ENCODE results near the gene CACNA1E.

CACNA1E gene

DNA sequence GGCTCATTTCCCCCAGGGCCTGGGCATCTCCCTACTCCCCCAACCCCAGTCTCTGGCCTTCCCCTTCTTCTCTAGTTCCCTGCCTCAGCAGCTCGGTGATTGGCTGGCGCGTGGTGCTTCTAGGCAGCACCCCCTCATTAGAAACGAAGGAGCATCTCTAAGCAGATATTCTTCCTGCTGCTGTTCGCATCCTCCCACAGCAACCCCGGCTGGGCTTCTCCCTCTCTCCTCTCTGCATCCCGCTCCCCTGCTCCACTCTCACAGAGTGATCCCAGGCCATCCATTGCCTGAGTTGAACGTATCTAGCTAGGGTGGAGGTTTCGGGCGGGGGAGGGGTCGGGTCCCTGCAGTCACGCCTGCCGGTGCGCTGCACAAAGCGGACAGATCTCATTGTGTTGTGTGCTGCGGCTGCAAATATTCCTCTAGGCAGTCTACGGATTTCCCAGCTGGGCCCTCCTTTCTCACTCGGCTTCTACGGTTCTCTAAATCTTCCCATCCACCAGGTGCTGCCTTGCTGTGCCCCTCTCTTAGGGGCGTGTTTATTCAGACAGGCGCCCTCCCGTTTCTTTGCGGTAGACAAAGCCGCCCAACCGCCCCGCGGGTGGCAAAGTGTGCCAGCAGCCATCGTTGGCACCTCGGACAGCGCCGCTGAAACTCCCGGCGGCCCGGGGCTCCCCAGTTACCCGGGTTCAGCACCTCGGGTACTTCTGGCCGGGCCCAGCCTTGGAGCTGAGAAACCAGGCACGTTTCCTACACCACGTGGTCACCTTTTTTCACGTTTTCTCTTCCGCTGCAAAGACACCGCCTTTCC is 2.2 kb downstream of the CACNA1E start:
- no peak for DNase-seq

DNA sequence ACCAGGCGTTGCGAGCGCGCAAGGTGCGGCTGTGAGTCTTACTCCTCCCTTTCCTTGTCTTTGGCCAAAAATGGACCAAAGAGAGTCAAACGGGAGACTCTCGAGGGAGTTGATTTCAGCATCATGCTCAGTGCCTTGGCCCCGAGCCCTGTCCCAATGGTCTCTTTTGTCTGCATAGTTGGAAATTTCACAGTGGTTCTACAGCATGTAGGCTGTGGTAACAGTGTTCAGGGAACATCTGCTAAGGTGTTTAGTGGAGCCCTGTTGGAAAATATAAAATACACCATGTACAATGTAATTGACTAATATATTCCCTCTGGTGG is 2.7 kb downstream of the CACNA1E start:
- no peak for DNase-seq

DNA sequence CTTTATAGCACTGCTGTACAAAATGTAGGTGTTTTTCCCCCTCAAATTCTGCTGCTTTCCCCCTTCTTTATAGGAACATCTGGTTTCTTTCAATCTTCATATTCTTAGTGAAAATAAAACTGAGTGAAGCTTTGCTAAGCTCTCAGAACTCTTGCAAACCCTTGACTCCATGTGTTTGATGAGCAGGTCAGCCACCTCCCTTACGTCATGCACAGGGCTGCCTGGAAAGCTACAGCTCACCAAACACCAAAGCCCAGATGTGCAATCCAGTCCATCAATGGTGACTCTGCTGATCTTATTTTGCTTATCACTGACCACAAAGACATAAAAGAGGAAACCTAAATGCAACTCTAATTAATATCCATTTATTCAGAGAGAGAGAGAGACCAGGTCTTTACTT is 5.5 kb downstream of the CACNA1E start:
- no peak for DNase-seq

DNA sequence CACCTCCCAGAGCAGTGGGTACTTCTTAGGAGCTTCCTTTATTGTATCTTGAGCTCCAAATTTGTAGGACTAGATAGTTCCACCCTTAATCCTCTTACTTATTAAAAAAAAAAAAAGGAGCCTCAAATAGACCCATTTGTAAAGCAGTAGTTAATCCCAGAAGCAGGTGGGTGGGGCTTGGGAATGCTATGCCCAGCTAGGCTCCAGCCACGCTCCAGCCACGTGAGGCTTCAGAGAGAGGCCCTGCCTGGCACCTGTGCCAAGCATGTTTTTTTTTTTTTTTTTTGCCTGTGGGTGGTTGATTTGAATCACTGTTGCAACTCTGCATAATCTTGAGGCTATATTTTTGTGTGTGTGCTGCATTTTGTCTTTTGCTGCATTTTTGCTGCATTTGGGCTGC is 7.0 kb downstream of the CACNA1E start:
- DNase-seq, result no peak

DNA sequence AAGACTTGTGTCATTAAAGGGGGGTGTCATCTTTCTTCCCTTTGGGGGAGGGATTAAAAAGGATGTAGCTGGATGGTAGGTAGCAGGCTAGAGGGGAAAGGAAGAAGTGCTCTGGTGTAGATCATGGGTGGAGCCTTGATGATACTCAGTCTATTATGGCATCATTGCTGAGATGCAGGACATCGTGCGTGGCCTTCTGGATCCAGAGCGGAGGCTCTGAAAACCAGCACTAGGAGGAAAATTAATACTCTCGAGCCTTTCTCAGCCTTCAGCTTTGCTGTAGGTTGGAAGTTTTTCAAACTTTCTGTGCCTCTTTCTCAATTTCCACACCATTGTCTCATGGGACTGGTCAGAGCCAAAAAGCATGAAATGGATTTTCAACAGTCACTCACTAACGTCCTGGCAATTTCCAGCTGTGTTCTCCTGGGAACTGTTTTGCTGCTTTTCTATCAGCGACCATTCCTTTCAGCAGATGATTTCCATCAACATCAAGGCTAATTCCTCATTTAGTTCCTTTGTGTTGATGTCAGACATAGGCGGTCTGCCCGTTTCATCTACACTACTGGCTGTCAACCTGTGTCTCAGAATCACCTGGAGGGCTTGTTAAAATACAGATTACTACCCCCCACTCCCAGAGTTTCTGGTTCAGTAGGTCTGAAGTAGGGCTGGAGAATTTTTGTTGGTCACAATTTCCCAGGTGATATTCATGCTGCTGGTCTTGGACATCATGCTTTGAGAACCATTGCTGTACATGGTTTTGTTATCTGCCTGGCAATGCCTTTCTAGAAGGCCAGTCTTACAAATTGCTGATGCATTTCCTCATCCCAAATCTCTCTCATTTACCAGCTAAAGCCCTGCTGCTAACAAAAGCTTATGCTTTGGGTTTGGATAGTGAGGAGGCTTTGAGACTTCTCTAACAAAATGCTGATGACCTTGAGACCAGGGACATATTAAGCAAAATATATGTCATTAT is 7.7 kb downstream of the CACNA1E start:
- DNase-seq, result no peak

DNA sequence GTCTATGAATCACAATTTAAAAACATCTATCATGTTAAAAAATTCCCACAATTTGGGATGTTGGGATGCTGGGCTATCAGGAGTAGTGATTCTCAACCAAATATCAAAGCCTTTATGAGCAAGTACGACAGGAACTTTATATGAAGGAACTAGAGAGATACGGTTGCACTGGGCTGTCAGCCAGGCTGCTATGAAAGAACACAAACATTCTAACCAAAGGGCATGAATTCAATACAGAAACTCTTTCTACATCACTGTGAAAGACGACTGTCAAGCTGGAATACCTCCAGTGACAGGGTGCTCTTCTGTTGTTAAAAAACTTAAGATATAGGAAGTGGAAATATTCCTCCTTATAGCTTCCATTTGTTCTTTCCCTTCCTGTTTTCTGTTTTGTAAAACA is 9.8 kb downstream of the CACNA1E start:
- DNase-seq, result no peak

GRCh38 chr1:181493885-181494284 is 10.6 kb downstream of the CACNA1E start:
- no peak for DNase-seq

DNA sequence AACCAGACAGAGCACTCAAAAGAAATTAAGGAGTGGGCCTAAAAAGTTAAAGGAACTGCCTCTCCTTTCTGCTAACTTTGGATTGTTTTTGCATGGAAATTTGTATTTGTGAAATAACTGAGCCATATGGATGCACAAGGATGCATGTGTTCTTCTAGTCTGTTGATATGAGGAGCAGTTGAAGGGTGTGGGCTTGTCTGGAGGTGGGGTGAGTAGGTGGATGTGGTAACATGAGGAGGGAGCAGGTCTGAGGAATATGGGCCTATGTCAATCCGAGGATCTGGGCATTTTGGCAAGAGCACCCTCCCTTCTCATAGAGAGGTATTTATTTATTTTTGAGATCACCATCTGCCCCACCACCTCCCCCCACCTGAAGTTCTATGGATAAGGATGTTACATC is 13.4 kb downstream of the CACNA1E start:
- DNase-seq, result no peak

DNA sequence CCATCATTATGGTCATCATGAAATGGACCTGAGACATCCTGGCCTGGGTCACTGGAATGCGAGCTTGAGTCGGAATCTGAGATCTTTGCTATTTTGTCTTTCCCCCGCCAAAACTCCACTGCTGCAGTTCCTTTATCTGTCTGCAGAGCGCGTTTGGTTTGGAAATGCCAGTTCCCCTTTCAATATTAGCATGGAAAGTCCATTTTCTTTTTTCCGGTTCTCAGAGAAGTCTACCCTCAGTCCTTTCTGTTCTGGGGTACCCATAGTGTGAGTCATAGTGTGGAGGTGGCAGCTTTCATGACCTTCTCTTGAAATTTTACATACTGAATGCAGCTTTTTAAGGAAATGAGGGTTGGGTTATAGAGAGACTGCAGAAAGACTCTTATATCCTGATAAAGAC is 14.6 kb downstream of the CACNA1E start:
- DNase-seq, result no peak

- DNase-seq, result no peak
These were observed 16.5 kb downstream of the CACNA1E start for GRCh38 chr1:181499825-181500224.

GRCh38 chr1:181500636-181501035 is 17.3 kb downstream of the CACNA1E start:
- no peak for DNase-seq

DNA sequence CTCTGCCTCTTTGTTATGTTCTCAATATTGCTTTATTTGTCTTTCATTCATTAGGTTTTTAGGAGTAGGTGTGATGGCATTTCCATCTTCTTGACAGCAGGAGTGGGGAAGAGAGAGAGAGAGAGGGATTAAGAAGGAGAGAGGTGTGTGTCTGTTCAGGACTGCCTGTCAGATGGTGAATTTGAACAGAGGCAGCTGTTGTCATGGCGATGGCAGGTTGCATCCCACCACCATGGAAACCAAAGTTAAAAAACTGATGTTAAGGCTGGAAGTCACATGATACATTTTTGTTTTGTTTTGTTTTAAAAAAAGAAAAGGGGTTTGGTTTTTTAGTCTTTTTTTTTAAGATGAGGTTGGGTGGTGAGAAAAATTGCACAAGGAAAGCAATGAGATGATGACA is 18.3 kb downstream of the CACNA1E start:
- no peak for DNase-seq

DNA sequence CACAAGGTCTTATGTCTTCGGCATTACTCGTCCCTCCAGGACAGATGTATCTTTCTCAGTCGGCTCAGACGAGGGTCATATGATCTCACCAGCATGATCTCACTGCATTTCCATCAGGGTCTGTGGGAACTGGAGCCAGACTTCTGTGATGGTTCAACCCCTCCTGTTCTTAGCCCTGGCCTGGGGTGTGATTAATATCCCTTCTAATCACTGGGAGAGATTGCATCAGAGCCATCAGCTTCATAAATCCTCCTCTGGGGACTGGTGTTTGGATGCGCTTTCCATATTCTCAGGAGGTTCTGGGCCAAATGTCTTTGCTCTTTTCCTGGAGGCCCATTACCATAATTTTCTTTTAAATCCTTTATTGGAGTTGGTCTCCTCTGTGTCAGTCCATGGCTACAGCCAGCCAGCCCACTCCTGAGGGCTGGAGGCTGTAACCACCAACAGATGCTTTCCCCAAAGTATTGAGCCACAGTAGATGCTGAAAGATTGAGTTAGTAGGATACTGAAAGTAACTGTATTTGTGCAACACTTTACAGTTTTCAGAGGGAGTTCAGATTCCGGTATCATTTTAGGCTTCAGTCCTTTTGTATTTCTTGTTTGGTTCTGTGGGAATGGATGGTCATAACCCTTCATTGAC is 20.0 kb downstream of the CACNA1E start:
- DNase-seq, result no peak

- DNase-seq, result no peak
These were observed 21.1 kb downstream of the CACNA1E start for GRCh38 chr1:181504399-181504842.

DNA sequence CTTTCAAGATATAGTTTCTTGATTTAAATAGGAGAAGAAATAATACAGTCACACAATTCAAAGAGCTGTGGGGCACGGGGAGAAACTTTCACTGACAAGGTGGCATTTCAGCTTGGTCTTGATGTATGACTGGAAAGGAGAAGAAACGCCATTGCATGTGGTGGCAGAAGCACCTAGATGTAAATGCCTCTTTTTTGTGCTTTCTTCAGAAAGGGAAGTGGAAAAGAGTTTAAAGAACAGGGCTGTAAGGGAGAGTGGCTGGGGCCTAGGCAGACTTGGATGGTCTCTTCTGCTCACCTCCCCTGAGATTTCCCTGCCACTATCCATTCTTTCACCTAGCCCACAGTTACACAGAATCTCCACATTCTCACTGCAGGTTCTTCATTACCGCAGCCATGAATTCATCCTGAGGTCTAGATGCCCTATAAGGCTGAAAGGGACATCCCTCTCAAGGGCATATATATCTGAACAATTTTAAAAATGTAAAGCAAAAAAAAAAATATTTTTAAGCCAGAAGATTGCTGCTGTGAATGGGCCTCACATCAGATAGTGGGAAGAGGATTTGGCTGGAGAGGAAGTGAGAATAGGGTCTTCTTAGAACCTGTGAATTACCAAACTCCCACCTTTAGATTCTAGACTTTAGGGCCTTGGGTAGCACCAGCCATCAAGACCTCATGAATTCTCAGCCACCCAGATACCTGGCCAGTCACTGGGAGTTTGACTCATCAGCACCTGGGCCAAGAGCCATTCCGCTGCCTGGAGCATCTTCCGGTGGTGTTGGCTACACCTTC is 23.4 kb downstream of the CACNA1E start:
- DNase-seq, result no peak

DNA sequence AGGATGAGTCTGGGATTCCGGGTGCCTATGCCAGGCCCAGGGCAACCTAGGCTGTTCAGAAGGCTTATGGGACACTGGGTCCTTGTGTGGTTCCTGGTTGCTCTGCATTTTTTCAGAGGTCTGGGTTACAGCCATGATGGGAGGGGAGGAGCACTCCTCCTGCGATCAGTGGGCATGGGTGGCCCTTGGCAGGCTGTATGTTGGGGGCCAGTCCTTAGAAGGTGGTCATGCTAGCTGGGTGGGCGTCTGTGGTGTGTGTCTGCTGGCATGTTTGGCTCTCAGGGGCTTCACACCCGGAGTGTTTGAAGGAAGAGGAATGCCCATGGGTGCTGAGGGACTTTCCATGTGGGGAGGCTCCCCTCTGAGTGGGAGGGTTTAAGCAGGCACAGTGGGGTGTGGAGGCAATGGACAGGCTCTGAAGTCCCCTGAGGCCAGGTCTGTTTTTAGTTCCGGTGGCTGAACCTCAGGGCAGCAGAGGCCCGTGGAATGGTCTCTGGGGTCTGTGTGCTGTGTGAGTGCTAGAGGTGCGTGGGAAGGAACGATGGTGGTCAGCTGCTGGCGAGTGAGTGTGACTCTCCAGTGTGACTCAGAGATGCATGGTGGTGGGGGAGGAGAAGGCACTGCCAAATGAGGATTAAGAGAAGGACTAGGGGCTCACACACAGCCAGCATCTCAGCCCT is 25.3 kb downstream of the CACNA1E start:
- DNase-seq, result no peak

- no peak for DNase-seq
These were observed 30.5 kb downstream of the CACNA1E start for GRCh38 chr1:181513786-181514297.

DNA sequence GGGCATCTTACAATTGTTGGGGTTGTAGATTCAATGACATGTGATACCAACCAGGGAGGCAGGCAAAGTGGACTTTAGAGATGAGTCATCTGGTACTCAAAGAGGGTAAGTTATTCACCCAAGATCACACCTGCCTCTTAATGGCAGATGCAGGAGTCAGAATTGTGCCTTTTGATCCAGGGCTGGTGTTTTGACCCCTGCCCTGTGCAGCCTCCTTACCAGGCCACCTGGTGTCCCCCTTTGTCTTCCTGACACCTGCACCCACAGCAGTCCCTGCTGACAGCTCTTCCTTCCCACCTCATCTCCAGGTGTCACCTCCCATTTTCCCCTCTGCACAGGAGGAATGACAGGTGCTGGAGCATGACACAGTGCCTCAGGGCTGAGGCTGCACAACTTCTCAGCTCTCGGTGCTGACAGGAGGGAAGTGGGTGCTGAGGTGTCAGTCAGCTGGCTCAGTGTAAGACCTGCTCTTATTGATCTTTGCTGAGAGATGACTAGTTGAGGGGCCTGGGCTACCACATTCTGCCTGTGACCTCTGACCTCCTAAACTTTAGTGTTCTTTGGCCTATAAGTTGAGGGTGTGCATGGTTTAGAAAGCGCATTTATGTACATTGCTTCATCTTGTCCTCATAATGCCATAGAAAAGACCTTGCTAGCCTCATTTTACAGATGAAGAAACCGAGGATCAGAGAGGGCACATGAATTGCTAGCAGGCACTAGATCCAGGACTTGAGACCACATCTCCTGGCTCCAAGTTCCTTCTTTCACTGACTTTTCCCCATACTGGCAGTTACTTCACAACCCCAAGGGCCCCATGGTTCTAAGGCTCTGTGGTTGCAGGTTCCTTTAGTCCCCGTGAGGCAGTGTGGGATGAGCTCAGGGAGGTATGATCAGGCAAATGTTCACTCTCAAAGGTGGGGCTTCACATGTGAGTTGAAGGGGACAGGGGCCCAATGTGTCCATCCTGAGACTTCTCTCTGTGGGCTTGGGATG is 31.3 kb downstream of the CACNA1E start:
- no peak for DNase-seq

DNA sequence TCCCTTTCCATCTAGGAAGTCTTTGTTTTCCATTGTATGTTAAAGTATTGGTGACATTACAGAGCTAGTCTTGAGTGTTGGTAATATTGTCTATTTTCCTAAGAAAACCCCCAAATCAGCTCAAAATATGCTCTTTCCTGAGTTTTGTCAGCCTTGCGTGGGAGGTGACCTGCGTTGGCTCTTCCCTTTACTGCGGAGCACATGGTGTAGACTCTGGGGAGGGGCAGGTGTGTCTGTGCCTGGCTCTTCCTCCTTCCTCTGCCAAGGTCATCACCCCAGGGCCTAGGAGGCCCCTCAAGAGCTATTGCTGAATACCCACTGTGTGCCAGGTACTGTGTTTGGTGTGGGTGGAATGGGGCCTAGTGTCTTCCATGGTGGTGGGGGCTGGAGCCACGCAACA is 33.4 kb downstream of the CACNA1E start:
- DNase-seq, result no peak

- DNase-seq, result no peak
These were observed 34.0 kb downstream of the CACNA1E start for GRCh38 chr1:181517181-181517875.
